Kidney epithelial cell (primary cell): Measurements from ENCODE around the gene RIC1. TPM values are rescaled to one million over a fixed set of nuclear protein-coding genes. Genes with fewer than 3 reads are reported as not detected.

Experiments
- DNase-seq: peaks from one replicate; pipeline ENCODE4 v3.0.0-alpha.2; 2010; ENCODE audit warnings: low read depth
- H3K27me3 ChIP-seq: 2 replicates; pipeline ENCODE4 v1.6.0; 2011; ENCODE audit warnings: low read length; ENCODE audit not compliant: control insufficient read depth, insufficient read depth
- H3K36me3 ChIP-seq: 2 replicates; pipeline ENCODE4 v1.5.1; 2011; ENCODE audit warnings: low read length; ENCODE audit not compliant: control insufficient read depth, insufficient read depth
- H3K4me3 ChIP-seq: 2 replicates; pipeline ENCODE4 v1.5.1; 2011; ENCODE audit warnings: low read depth, mild to moderate bottlenecking, control low read depth, low read length
- CTCF ChIP-seq: IDR thresholded peaks from 2 replicates; pipeline ENCODE4 v1.5.1; 2011; ENCODE audit warnings: mild to moderate bottlenecking, moderate library complexity, low read length, control low read depth, inconsistent platforms; ENCODE audit not compliant: insufficient read depth, poor library complexity, severe bottlenecking
- total RNA-seq: library from RNA; depleted of rRNA; stranded (reverse); fragments of >200 nt; gene quantifications from 2 replicates; pipeline ENCODE4 v1.2.3, GENCODE V29; 2015

RIC1 gene
- total RNA-seq, 1 donor from 2014 or later, result 16.8 TPM

DNA sequence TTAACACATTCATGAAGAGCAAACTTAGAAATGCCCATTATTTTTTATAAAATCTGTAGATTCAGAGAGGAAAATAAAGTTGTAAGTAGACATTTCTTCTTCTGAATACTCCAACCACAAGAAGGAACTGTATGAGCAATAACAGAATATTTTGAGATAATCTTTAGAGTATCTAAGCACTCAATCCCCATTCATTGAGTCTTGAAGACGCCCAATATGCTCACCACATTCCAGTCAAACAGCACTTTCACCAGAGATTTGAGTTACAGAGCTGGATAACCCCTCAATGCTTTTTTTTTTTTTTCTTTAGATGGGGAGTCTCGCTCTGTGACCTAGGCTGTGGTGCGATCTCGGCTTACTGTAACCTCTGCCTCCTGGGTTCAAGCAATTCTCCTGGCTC is 14.7 kb upstream of the RIC1 start:
- Histone ChIP-seq H3K27me3 (no peaks in the 10 kb centered on the region), H3K4me3 (no peak overlapping the region), H3K36me3 (no peaks in the 10 kb centered on the region)
- TF ChIP-seq CTCF, result no peak
- DNase-seq, result no peak

GRCh38 chr9:5614985-5615384 is 13.9 kb upstream of the RIC1 start:
- no peaks in the 10 kb centered on the region for H3K27me3 ChIP-seq
- TF ChIP-seq CTCF, result no peak
- no peaks in the 10 kb centered on the region for H3K36me3 ChIP-seq
- H3K4me3 ChIP-seq, result no peak overlapping the region
- DNase-seq, result no peak

GRCh38 chr9:5617749-5618148 is 11.2 kb upstream of the RIC1 start:
- no peaks in the 10 kb centered on the region for H3K27me3 ChIP-seq
- no peak overlapping the region for H3K4me3 ChIP-seq
- no peaks in the 10 kb centered on the region for H3K36me3 ChIP-seq
- no peak for DNase-seq
- TF ChIP-seq CTCF, result no peak

GRCh38 chr9:5620494-5620893 is 8.4 kb upstream of the RIC1 start:
- no peak for DNase-seq
- no peak overlapping the region for H3K4me3 ChIP-seq
- H3K27me3 ChIP-seq, result no peaks in the 10 kb centered on the region
- no peaks in the 10 kb centered on the region for H3K36me3 ChIP-seq
- no peak for TF ChIP-seq CTCF

GRCh38 chr9:5621327-5621726 is 7.6 kb upstream of the RIC1 start:
- TF ChIP-seq CTCF, result no peak
- no peaks in the 10 kb centered on the region for H3K27me3 ChIP-seq
- H3K4me3 ChIP-seq, result no peak overlapping the region
- DNase-seq, result no peak
- no peaks in the 10 kb centered on the region for H3K36me3 ChIP-seq

DNA sequence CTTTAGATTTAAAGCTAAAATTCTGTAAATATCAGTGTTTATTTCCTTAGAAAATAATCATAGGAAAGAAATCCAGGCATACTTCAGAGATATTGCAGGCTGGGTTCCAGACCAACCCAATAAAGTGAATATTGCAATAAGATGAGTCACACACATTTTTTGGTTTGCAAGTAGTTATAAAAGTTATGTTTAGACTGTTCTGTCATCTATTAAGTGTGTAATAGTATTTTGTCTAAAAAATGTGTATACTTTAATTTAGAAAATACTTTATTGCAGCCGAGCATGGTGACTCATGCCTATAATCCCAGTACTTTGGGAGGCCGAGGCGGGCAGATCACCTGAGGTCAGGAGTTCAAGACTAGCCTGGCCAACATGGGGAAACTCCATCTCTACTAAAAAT is 6.9 kb upstream of the RIC1 start:
- Histone ChIP-seq H3K4me3 (no peak overlapping the region), H3K36me3 (no peaks in the 10 kb centered on the region), H3K27me3 (no peaks in the 10 kb centered on the region)
- TF ChIP-seq CTCF, result no peak
- no peak for DNase-seq
